ENCODE results near the gene PPM1H.

PPM1H gene

GRCh38 chr12:62779488-62779887 is 155.5 kb downstream of the PPM1H start:
- no peak overlapping the region for H3K9ac ChIP-seq (ENCODE audit: low read length in 5 of 5)
- peaks cover 0 to 5% (median 0%) of the 10 kb centered on the region in 5 donors for H3K4me1 ChIP-seq (ENCODE audit: control insufficient read depth in 5 of 5, insufficient read depth in 5 of 5, low read length in 5 of 5)
- no peak overlapping the region for H3K4me3 ChIP-seq (ENCODE audit: low read depth in 1 of 5, low read length in 5 of 5)
- no peaks in the 10 kb centered on the region for H3K27me3 ChIP-seq (ENCODE audit: control insufficient read depth in 5 of 5, insufficient read depth in 4 of 5, low read length in 5 of 5)
- H3K36me3 ChIP-seq (ENCODE audit: control insufficient read depth in 5 of 5, insufficient read depth in 5 of 5, low read length in 5 of 5) = no peaks in the 10 kb centered on the region
- no peak overlapping the region for H3K27ac ChIP-seq (ENCODE audit: low read depth, low read length)
- H3K9me3 ChIP-seq (ENCODE audit: control insufficient read depth in 5 of 5, low read length in 5 of 5) = no peaks in the 10 kb centered on the region

- Histone ChIP-seq H3K36me3 (ENCODE audit: control insufficient read depth in 5 of 5, insufficient read depth in 5 of 5, low read length in 5 of 5) (no peaks in the 10 kb centered on the region), H3K4me1 (ENCODE audit: control insufficient read depth in 5 of 5, insufficient read depth in 5 of 5, low read length in 5 of 5) (peaks cover 0 to 2% (median 0%) of the 10 kb centered on the region in 5 donors), H3K27me3 (ENCODE audit: control insufficient read depth in 5 of 5, insufficient read depth in 4 of 5, low read length in 5 of 5) (no peaks in the 10 kb centered on the region), H3K9ac (ENCODE audit: low read length in 5 of 5) (no peak overlapping the region), H3K4me3 (ENCODE audit: low read depth in 1 of 5, low read length in 5 of 5) (no peak overlapping the region), H3K9me3 (ENCODE audit: control insufficient read depth in 5 of 5, low read length in 5 of 5) (no peaks in the 10 kb centered on the region), H3K27ac (ENCODE audit: low read depth, low read length) (no peak overlapping the region)
Observed at GRCh38 chr12:62778187-62778586, 156.8 kb downstream of the PPM1H start.

GRCh38 chr12:62776997-62777396 is 158.0 kb downstream of the PPM1H start:
- H3K36me3 ChIP-seq (ENCODE audit: control insufficient read depth in 5 of 5, insufficient read depth in 5 of 5, low read length in 5 of 5) = no peaks in the 10 kb centered on the region
- H3K9me3 ChIP-seq (ENCODE audit: control insufficient read depth in 5 of 5, low read length in 5 of 5) = no peaks in the 10 kb centered on the region
- no peak overlapping the region for H3K9ac ChIP-seq (ENCODE audit: low read length in 5 of 5)
- H3K27me3 ChIP-seq (ENCODE audit: control insufficient read depth in 5 of 5, insufficient read depth in 4 of 5, low read length in 5 of 5) = no peaks in the 10 kb centered on the region
- H3K4me3 ChIP-seq (ENCODE audit: low read depth in 1 of 5, low read length in 5 of 5) = no peak overlapping the region
- no peak overlapping the region for H3K27ac ChIP-seq (ENCODE audit: low read depth, low read length)
- peaks cover 0 to 2% (median 0%) of the 10 kb centered on the region in 5 donors for H3K4me1 ChIP-seq (ENCODE audit: control insufficient read depth in 5 of 5, insufficient read depth in 5 of 5, low read length in 5 of 5)

- no peaks in the 10 kb centered on the region for H3K36me3 ChIP-seq (ENCODE audit: control insufficient read depth in 5 of 5, insufficient read depth in 5 of 5, low read length in 5 of 5)
- no peak overlapping the region for H3K27ac ChIP-seq (ENCODE audit: low read depth, low read length)
- H3K4me3 ChIP-seq (ENCODE audit: low read depth in 1 of 5, low read length in 5 of 5) = no peak overlapping the region
- H3K9me3 ChIP-seq (ENCODE audit: control insufficient read depth in 5 of 5, low read length in 5 of 5) = no peaks in the 10 kb centered on the region
- H3K4me1 ChIP-seq (ENCODE audit: control insufficient read depth in 5 of 5, insufficient read depth in 5 of 5, low read length in 5 of 5) = peaks cover 0 to 2% (median 0%) of the 10 kb centered on the region in 5 donors
- no peaks in the 10 kb centered on the region for H3K27me3 ChIP-seq (ENCODE audit: control insufficient read depth in 5 of 5, insufficient read depth in 4 of 5, low read length in 5 of 5)
- no peak overlapping the region for H3K9ac ChIP-seq (ENCODE audit: low read length in 5 of 5)
Observed at GRCh38 chr12:62776575-62776974, 158.4 kb downstream of the PPM1H start.

GRCh38 chr12:62774794-62775193 is 160.2 kb downstream of the PPM1H start:
- H3K4me1 ChIP-seq (ENCODE audit: control insufficient read depth in 5 of 5, insufficient read depth in 5 of 5, low read length in 5 of 5) = peaks cover 0 to 4% (median 1%) of the 10 kb centered on the region in 5 donors
- H3K36me3 ChIP-seq (ENCODE audit: control insufficient read depth in 5 of 5, insufficient read depth in 5 of 5, low read length in 5 of 5) = no peaks in the 10 kb centered on the region
- no peak overlapping the region for H3K27ac ChIP-seq (ENCODE audit: low read depth, low read length)
- no peak overlapping the region for H3K9ac ChIP-seq (ENCODE audit: low read length in 5 of 5)
- no peaks in the 10 kb centered on the region for H3K9me3 ChIP-seq (ENCODE audit: control insufficient read depth in 5 of 5, low read length in 5 of 5)
- H3K27me3 ChIP-seq (ENCODE audit: control insufficient read depth in 5 of 5, insufficient read depth in 4 of 5, low read length in 5 of 5) = no peaks in the 10 kb centered on the region
- H3K4me3 ChIP-seq (ENCODE audit: low read depth in 1 of 5, low read length in 5 of 5) = no peak overlapping the region

- Histone ChIP-seq H3K36me3 (ENCODE audit: control insufficient read depth in 5 of 5, insufficient read depth in 5 of 5, low read length in 5 of 5) (no peaks in the 10 kb centered on the region), H3K4me1 (ENCODE audit: control insufficient read depth in 5 of 5, insufficient read depth in 5 of 5, low read length in 5 of 5) (peaks cover 2 to 20% (median 17%) of the 10 kb centered on the region in 5 donors), H3K27me3 (ENCODE audit: control insufficient read depth in 5 of 5, insufficient read depth in 4 of 5, low read length in 5 of 5) (no peaks in the 10 kb centered on the region), H3K4me3 (ENCODE audit: low read depth in 1 of 5, low read length in 5 of 5) (no peak overlapping the region), H3K9me3 (ENCODE audit: control insufficient read depth in 5 of 5, low read length in 5 of 5) (no peaks in the 10 kb centered on the region), H3K9ac (ENCODE audit: low read length in 5 of 5) (no peak overlapping the region), H3K27ac (ENCODE audit: low read depth, low read length) (no peak overlapping the region)
Observed at GRCh38 chr12:62772416-62772955, 162.5 kb downstream of the PPM1H start.

- no peaks in the 10 kb centered on the region for H3K9me3 ChIP-seq (ENCODE audit: control insufficient read depth in 5 of 5, low read length in 5 of 5)
Observed at GRCh38 chr12:62771828-62772227, 163.1 kb downstream of the PPM1H start.

GRCh38 chr12:62770381-62770780 is 164.6 kb downstream of the PPM1H start:
- Histone ChIP-seq H3K27ac (ENCODE audit: low read depth, low read length) (no peak overlapping the region), H3K4me1 (ENCODE audit: control insufficient read depth in 5 of 5, insufficient read depth in 5 of 5, low read length in 5 of 5) (peaks cover 2 to 25% (median 24%) of the 10 kb centered on the region in 5 donors), H3K27me3 (ENCODE audit: control insufficient read depth in 5 of 5, insufficient read depth in 4 of 5, low read length in 5 of 5) (no peaks in the 10 kb centered on the region), H3K4me3 (ENCODE audit: low read depth in 1 of 5, low read length in 5 of 5) (no peak overlapping the region), H3K36me3 (ENCODE audit: control insufficient read depth in 5 of 5, insufficient read depth in 5 of 5, low read length in 5 of 5) (no peaks in the 10 kb centered on the region), H3K9ac (ENCODE audit: low read length in 5 of 5) (no peak overlapping the region), H3K9me3 (ENCODE audit: control insufficient read depth in 5 of 5, low read length in 5 of 5) (no peaks in the 10 kb centered on the region)

More at GRCh38 chr12:62771828-62772227, 163.1 kb downstream of the PPM1H start:
- no peak overlapping the region for H3K27ac ChIP-seq (ENCODE audit: low read depth, low read length)
- no peak overlapping the region for H3K4me3 ChIP-seq (ENCODE audit: low read depth in 1 of 5, low read length in 5 of 5)
- no peaks in the 10 kb centered on the region for H3K36me3 ChIP-seq (ENCODE audit: control insufficient read depth in 5 of 5, insufficient read depth in 5 of 5, low read length in 5 of 5)
- no peaks in the 10 kb centered on the region for H3K27me3 ChIP-seq (ENCODE audit: control insufficient read depth in 5 of 5, insufficient read depth in 4 of 5, low read length in 5 of 5)
- H3K4me1 ChIP-seq (ENCODE audit: control insufficient read depth in 5 of 5, insufficient read depth in 5 of 5, low read length in 5 of 5) = peaks cover 2 to 25% (median 23%) of the 10 kb centered on the region in 5 donors
- H3K9ac ChIP-seq (ENCODE audit: low read length in 5 of 5) = no peak overlapping the region

GRCh38 chr12:62769076-62769619 is 165.8 kb downstream of the PPM1H start:
- H3K9me3 ChIP-seq (ENCODE audit: control insufficient read depth in 5 of 5, low read length in 5 of 5) = no peaks in the 10 kb centered on the region
- H3K27me3 ChIP-seq (ENCODE audit: control insufficient read depth in 5 of 5, insufficient read depth in 4 of 5, low read length in 5 of 5) = no peaks in the 10 kb centered on the region
- no peak overlapping the region for H3K27ac ChIP-seq (ENCODE audit: low read depth, low read length)
- no peaks in the 10 kb centered on the region for H3K36me3 ChIP-seq (ENCODE audit: control insufficient read depth in 5 of 5, insufficient read depth in 5 of 5, low read length in 5 of 5)
- H3K4me1 ChIP-seq (ENCODE audit: control insufficient read depth in 5 of 5, insufficient read depth in 5 of 5, low read length in 5 of 5) = peaks cover 3 to 27% (median 24%) of the 10 kb centered on the region in 5 donors
- no peak overlapping the region for H3K4me3 ChIP-seq (ENCODE audit: low read depth in 1 of 5, low read length in 5 of 5)
- H3K9ac ChIP-seq (ENCODE audit: low read length in 5 of 5) = no peak overlapping the region

- H3K36me3 ChIP-seq (ENCODE audit: control insufficient read depth in 5 of 5, insufficient read depth in 5 of 5, low read length in 5 of 5) = no peaks in the 10 kb centered on the region
- no peak overlapping the region for H3K4me3 ChIP-seq (ENCODE audit: low read depth in 1 of 5, low read length in 5 of 5)
- no peaks in the 10 kb centered on the region for H3K27me3 ChIP-seq (ENCODE audit: control insufficient read depth in 5 of 5, insufficient read depth in 4 of 5, low read length in 5 of 5)
- no peaks in the 10 kb centered on the region for H3K9me3 ChIP-seq (ENCODE audit: control insufficient read depth in 5 of 5, low read length in 5 of 5)
- peaks cover 3 to 38% (median 27%) of the 10 kb centered on the region in 5 donors for H3K4me1 ChIP-seq (ENCODE audit: control insufficient read depth in 5 of 5, insufficient read depth in 5 of 5, low read length in 5 of 5)
- H3K9ac ChIP-seq (ENCODE audit: low read length in 5 of 5) = no peak overlapping the region
- H3K27ac ChIP-seq (ENCODE audit: low read depth, low read length) = no peak overlapping the region
Observed at GRCh38 chr12:62767946-62768345, 167.0 kb downstream of the PPM1H start.

All from subcutaneous abdominal adipose tissue (tissue), 5 donors.